WERI-Rb-1 (cell line): ENCODE measurements around the gene FHIT.

ENCODE experiments used
- DNase-seq: peaks from one replicate; pipeline ENCODE4 v3.0.0-alpha.2; 2020
- H3K27ac ChIP-seq: fragments of 250-450 bp; sonication (Bioruptor Pico); 2 replicates; pipeline ENCODE4 v1.5.1; 2020; ENCODE audit warnings: mild to moderate bottlenecking, moderate library complexity
- H3K27me3 ChIP-seq: fragments of 250-450 bp; sonication (Bioruptor Pico); 2 replicates; pipeline ENCODE4 v1.5.1; 2021; ENCODE audit warnings: mild to moderate bottlenecking, low read depth, moderate library complexity; ENCODE audit not compliant: insufficient read depth, severe bottlenecking
- H3K36me3 ChIP-seq: fragments of 250-450 bp; sonication (Bioruptor Pico); 2 replicates; pipeline ENCODE4 v1.5.1; 2020; ENCODE audit warnings: mild to moderate bottlenecking, moderate library complexity
- H3K4me3 ChIP-seq: 2 replicates; pipeline ENCODE4 v1.5.1; 2011; ENCODE audit warnings: low read depth, mild to moderate bottlenecking, control low read depth, low read length
- H3K9me3 ChIP-seq: fragments of 250-450 bp; sonication (Bioruptor Pico); 2 replicates; pipeline ENCODE4 v1.5.1; 2021; ENCODE audit warnings: mild to moderate bottlenecking, moderate library complexity; ENCODE audit not compliant: severe bottlenecking
- CTCF ChIP-seq: IDR thresholded peaks from 2 replicates; pipeline ENCODE4 v1.5.1; 2011; ENCODE audit warnings: low read depth, mild to moderate bottlenecking, control low read depth, inconsistent platforms, low read length

The FHIT gene

GRCh38 chr3:60588806-60589205, 662.4 kb downstream of the FHIT start:
- no peak for DNase-seq
- Histone ChIP-seq H3K9me3 (no peaks in the 10 kb centered on the region), H3K27me3 (no peaks in the 10 kb centered on the region), H3K4me3 (no peak overlapping the region), H3K27ac (no peak overlapping the region), H3K36me3 (no peaks in the 10 kb centered on the region)
- TF ChIP-seq CTCF, result no peak

- no peak for TF ChIP-seq CTCF
- no peak for DNase-seq
- no peak overlapping the region for H3K27ac ChIP-seq
Measured at GRCh38 chr3:60585918-60586317, 665.3 kb downstream of the FHIT start.

GRCh38 chr3:60584250-60584649, 667.0 kb downstream of the FHIT start:
- Histone ChIP-seq H3K27ac (no peak overlapping the region), H3K27me3 (no peaks in the 10 kb centered on the region), H3K4me3 (no peak overlapping the region), H3K36me3 (no peaks in the 10 kb centered on the region), H3K9me3 (no peaks in the 10 kb centered on the region)
- no peak for TF ChIP-seq CTCF
- no peak for DNase-seq

More at GRCh38 chr3:60585918-60586317, 665.3 kb downstream of the FHIT start:
- no peaks in the 10 kb centered on the region for H3K36me3 ChIP-seq
- H3K27me3 ChIP-seq, result no peaks in the 10 kb centered on the region
- no peak overlapping the region for H3K4me3 ChIP-seq
- no peaks in the 10 kb centered on the region for H3K9me3 ChIP-seq

GRCh38 chr3:60582288-60582687, 669.0 kb downstream of the FHIT start:
- Histone ChIP-seq H3K27me3 (no peaks in the 10 kb centered on the region), H3K4me3 (no peak overlapping the region), H3K36me3 (no peaks in the 10 kb centered on the region), H3K27ac (no peak overlapping the region), H3K9me3 (no peaks in the 10 kb centered on the region)
- no peak for DNase-seq
- no peak for TF ChIP-seq CTCF

- H3K9me3 ChIP-seq, result no peaks in the 10 kb centered on the region
- H3K27ac ChIP-seq, result no peak overlapping the region
- TF ChIP-seq CTCF, result no peak
- DNase-seq, result no peak
- H3K27me3 ChIP-seq, result no peaks in the 10 kb centered on the region
- H3K4me3 ChIP-seq, result no peak overlapping the region
- H3K36me3 ChIP-seq, result no peaks in the 10 kb centered on the region
Measured at GRCh38 chr3:60580809-60581208, 670.4 kb downstream of the FHIT start.

GRCh38 chr3:60579734-60580133, 671.5 kb downstream of the FHIT start:
- H3K27ac ChIP-seq, result no peak overlapping the region
- no peak for TF ChIP-seq CTCF

More at GRCh38 chr3:60579734-60580133, 671.5 kb downstream of the FHIT start:
- H3K36me3 ChIP-seq, result no peaks in the 10 kb centered on the region
- no peak for DNase-seq
- no peak overlapping the region for H3K4me3 ChIP-seq
- H3K27me3 ChIP-seq, result no peaks in the 10 kb centered on the region
- H3K9me3 ChIP-seq, result no peaks in the 10 kb centered on the region
